Measurements from ENCODE around the gene NPEPL1.

GRCh38 chr20:58708246-58708931 is 15.8 kb downstream of the NPEPL1 start:
- TF ChIP-seq, protein P1, sequence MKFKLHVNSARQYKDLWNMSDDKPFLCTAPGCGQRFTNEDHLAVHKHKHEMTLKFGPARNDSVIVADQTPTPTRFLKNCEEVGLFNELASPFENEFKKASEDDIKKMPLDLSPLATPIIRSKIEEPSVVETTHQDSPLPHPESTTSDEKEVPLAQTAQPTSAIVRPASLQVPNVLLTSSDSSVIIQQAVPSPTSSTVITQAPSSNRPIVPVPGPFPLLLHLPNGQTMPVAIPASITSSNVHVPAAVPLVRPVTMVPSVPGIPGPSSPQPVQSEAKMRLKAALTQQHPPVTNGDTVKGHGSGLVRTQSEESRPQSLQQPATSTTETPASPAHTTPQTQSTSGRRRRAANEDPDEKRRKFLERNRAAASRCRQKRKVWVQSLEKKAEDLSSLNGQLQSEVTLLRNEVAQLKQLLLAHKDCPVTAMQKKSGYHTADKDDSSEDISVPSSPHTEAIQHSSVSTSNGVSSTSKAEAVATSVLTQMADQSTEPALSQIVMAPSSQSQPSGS (IDR thresholded peaks at IDR 0.05; ENCODE audit: low read length), result no peak
- TF ChIP-seq CTCF (IDR thresholded peaks at IDR 0.05; ENCODE audit: control extremely low read depth in 1 of 3, insufficient read depth in 1 of 3, low read depth in 1 of 3, low read length in 3 of 3), result no peak

All from H1 (cell line).